GM12865 (cell line): ENCODE results near the gene KLHDC9.

Experiments
- DNase-seq: peaks from one replicate; pipeline ENCODE4 v3.0.0; 2010; ENCODE audit warnings: low read depth
- H3K4me3 ChIP-seq: 2 replicates; pipeline ENCODE4 v1.5.1; 2011; ENCODE audit warnings: mild to moderate bottlenecking, low read depth, low read length, control low read depth
- CTCF ChIP-seq: IDR thresholded peaks from 2 replicates; pipeline ENCODE4 v1.5.1; 2011; ENCODE audit warnings: low read length, control low read depth, low read depth, inconsistent platforms; ENCODE audit not compliant: insufficient read depth; ENCODE audit errors: missing control alignments

Gene KLHDC9

DNA sequence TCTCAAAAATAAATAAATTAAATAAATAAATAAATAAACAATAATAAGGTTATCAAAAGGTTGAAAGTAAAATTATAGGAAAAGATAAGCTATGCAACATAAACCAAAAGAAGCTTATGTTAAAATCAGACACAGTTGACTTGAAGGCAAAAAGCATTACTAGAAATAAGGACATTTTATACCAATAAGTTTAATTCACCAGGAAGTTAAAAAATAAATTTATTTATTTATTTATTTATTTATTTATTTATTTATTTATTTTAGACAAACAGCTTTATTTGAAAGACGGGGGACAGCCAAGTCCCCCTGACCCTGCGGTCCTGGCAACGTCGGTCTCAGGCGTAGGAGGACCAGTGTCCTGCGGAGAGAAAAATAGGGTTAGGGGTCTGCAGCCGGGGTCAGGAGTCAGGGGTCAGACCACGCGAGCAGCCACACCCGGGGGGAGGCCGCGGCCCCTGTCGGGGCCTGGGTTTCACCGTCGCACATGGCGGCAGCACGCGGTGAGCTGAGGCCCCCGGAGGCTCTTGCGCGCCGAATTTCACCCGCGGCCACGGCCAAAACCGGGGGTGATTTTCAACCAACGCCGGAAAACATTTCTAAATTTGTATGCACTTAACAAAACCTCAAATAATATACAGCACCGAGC lies 42.7 kb downstream of the KLHDC9 start:
- TF ChIP-seq CTCF: no peak
- H3K4me3 ChIP-seq: no peak overlapping the region
- DNase-seq: no peak

DNA sequence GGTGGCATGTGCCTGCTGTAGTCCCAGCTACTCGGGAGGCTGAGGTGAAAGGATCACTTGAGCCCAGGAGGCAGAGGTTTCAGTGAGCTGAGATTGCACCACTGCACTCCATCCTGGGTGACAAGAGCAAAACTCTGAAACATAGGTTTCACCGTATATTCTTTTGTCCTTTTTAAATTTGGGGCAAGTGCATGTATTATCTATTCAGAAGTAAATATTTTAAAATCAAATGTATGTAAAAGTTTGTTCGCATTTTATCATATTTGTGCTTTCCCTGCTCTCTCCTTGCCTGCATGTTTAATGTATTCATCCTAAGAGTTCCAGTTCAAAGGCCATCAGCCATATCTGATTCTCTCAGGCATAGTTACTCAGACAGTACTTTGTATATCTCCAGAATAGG lies 47.7 kb downstream of the KLHDC9 start:
- H3K4me3 ChIP-seq: no peak overlapping the region
- TF ChIP-seq CTCF: no peak
- no peak for DNase-seq
